Cortex of kidney (tissue), 1 donor: Measurements from ENCODE around the gene PIP4K2C.
A peak's percentile ranks its signal among the peaks of the same experiment; 100 is the strongest.

Experiments
- DNase-seq: peaks from one replicate; lab custom pipeline; 2025; lab: John Stamatoyannopoulos, UW

Gene PIP4K2C

GRCh38 chr12:57590864-57591781 lies at the start of gene PIP4K2C:
PIP4K2C (plus strand) TSS chr12:57591192; CDS start chr12:57591290, 98 bp downstream.
- peak; percentile 36 for DNase-seq

- no peak for DNase-seq
Measured at GRCh38 chr12:57541717-57542116, 49.3 kb upstream of the PIP4K2C start.

- DNase-seq, result no peak
Measured at GRCh38 chr12:57543581-57543980, 47.4 kb upstream of the PIP4K2C start.

- DNase-seq, result no peak
Measured at GRCh38 chr12:57545809-57546437, 45.1 kb upstream of the PIP4K2C start.

- no peak for DNase-seq
Measured at GRCh38 chr12:57546438-57547287, 44.3 kb upstream of the PIP4K2C start, which contains the start of gene DCTN2. DCTN2 (minus strand) TSS chr12:57547192; CDS start chr12:57547063, 129 bp downstream.

GRCh38 chr12:57547288-57548012 lies 43.5 kb upstream of the PIP4K2C start:
- no peak for DNase-seq

- DNase-seq, result no peak
Measured at GRCh38 chr12:57548013-57548315, 43.0 kb upstream of the PIP4K2C start.

GRCh38 chr12:57548488-57548887 lies 42.5 kb upstream of the PIP4K2C start:
- DNase-seq, result no peak

- no peak for DNase-seq
Measured at GRCh38 chr12:57549203-57549908, 41.6 kb upstream of the PIP4K2C start.

- no peak for DNase-seq
Measured at GRCh38 chr12:57549909-57550640, 40.9 kb upstream of the PIP4K2C start, which contains the start of gene KIF5A. KIF5A (plus strand) TSS chr12:57550044; CDS start chr12:57550272, 228 bp downstream.

- DNase-seq, result no peak
Measured at GRCh38 chr12:57550641-57551549, 40.1 kb upstream of the PIP4K2C start.

GRCh38 chr12:57551637-57552305 lies 39.2 kb upstream of the PIP4K2C start:
- no peak for DNase-seq

GRCh38 chr12:57552306-57552651 lies 38.7 kb upstream of the PIP4K2C start:
- no peak for DNase-seq

- DNase-seq, result no peak
Measured at GRCh38 chr12:57552835-57553313, 38.1 kb upstream of the PIP4K2C start.

- DNase-seq, result no peak
Measured at GRCh38 chr12:57553343-57554202, 37.4 kb upstream of the PIP4K2C start.

GRCh38 chr12:57554453-57554852 lies 36.5 kb upstream of the PIP4K2C start:
- no peak for DNase-seq

- no peak for DNase-seq
Measured at GRCh38 chr12:57554897-57555296, 36.1 kb upstream of the PIP4K2C start.

GRCh38 chr12:57558864-57559263 lies 32.1 kb upstream of the PIP4K2C start:
- DNase-seq, result no peak
